ENCODE results near the gene NME7. TPM values are rescaled to one million over a fixed set of nuclear protein-coding genes. Genes with fewer than 3 reads are reported as not detected.
"Not testable (repeated sequence)": the region's sequence is repeated elsewhere in the genome, so short reads cannot be mapped to it uniquely, and the experiment has no call there.

The NME7 gene
- total and polyA plus RNA-seq, 4 donors, result 13.3 to 23.5 (median 17.7) TPM

DNA sequence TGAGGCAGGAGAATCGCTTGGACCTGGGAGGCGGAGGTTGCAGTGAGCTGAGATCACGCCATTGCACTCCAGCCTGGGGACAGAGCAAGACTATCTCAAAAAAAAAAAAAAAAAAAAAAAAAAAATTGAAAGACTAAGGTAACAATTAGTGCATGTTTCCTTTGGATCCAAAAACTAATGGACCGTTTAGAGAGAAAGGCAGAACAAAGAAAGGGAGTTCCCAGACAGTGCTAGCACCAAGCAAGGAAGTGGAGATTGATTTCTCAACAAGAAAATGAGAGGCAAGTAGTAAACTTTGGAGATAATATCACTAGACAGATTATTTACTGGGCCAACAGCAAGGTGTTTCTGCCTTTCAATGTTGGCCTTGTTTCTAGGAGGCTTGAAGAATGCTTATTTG is 236.9 kb downstream of the NME7 start:
- Histone ChIP-seq H3K9me3 (ENCODE audit: control insufficient read depth, low read length) (no peaks in the 10 kb centered on the region), H3K36me3 (ENCODE audit: control insufficient read depth in 1 of 2, insufficient read depth in 2 of 2, low read length in 1 of 2) (peaks cover 0 to 1% of the 10 kb centered on the region in 2 donors), H3K4me3 (ENCODE audit: low read length in 2 of 2) (no peak overlapping the region), H3K4me1 (ENCODE audit: control insufficient read depth in 1 of 2, insufficient read depth in 2 of 2, low read length in 2 of 2) (peaks cover 4 to 5% of the 10 kb centered on the region in 2 donors), H3K27me3 (ENCODE audit: control insufficient read depth in 1 of 2, insufficient read depth in 2 of 2, low read length in 1 of 2) (no peaks in the 10 kb centered on the region), H3K27ac (ENCODE audit: low read depth in 1 of 2, low read length in 2 of 2) (no peak overlapping the region)
- DNase-seq, result no peak
- intact Hi-C loops (cut with DNase I), result loop anchor here in 1 of 2 donors (10.0 kb wide), 1 partner anchor 526 kb away; no protein-coding TSS in a partner anchor
- no peak for ATAC-seq (ENCODE audit: low FRiP score)
- 94% methylated on average over 4 of the region's 4 CpGs for WGBS, 2 donors

DNA sequence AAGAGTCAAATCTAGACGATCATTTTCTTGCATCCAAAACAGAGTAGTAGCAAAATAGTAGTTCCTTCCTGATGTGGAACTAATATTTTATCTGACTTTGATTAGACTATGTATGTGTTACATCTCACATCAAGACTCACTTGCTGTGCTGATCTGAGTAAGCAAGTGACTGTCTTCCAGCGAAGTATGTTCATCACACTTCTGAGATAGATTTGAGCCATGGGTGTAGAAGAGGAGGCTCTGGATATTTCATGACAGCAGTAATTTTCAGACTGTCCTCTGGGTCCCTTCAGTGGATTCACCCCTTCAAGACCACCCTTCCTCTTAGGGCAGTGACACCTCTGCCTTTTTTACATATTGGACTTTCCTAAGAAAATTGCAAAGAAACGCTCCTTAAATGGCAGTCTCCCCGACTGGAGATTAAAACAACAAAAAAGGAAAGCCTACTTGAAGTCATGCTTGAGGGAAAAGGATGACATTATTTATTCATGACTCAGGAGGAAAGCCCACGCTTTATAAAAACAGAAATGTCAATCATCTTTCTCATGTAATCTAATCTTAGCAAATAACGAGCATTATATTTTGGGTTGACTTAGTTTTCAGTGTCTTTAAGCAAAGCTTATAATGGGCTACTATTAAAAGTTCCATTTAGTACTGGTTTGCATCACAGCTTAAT is 238.3 kb downstream of the NME7 start:
- ATAC-seq (ENCODE audit: low FRiP score), result no peak
- Histone ChIP-seq H3K27ac (ENCODE audit: low read depth in 1 of 2, low read length in 2 of 2) (no peak overlapping the region), H3K9me3 (ENCODE audit: control insufficient read depth, low read length) (no peaks in the 10 kb centered on the region), H3K36me3 (ENCODE audit: control insufficient read depth in 1 of 2, insufficient read depth in 2 of 2, low read length in 1 of 2) (peaks cover 0 to 1% of the 10 kb centered on the region in 2 donors), H3K4me1 (ENCODE audit: control insufficient read depth in 1 of 2, insufficient read depth in 2 of 2, low read length in 2 of 2) (peaks cover 4 to 5% of the 10 kb centered on the region in 2 donors), H3K4me3 (ENCODE audit: low read length in 2 of 2) (no peak overlapping the region), H3K27me3 (ENCODE audit: control insufficient read depth in 1 of 2, insufficient read depth in 2 of 2, low read length in 1 of 2) (no peaks in the 10 kb centered on the region)
- intact Hi-C loops (cut with DNase I), result loop anchor here in 1 of 2 donors (10.0 kb wide), 1 partner anchor 54 kb away; no protein-coding TSS in a partner anchor
- 23% methylated on average over 6 of the region's 6 CpGs for WGBS, 2 donors
- DNase-seq, result no peak

DNA sequence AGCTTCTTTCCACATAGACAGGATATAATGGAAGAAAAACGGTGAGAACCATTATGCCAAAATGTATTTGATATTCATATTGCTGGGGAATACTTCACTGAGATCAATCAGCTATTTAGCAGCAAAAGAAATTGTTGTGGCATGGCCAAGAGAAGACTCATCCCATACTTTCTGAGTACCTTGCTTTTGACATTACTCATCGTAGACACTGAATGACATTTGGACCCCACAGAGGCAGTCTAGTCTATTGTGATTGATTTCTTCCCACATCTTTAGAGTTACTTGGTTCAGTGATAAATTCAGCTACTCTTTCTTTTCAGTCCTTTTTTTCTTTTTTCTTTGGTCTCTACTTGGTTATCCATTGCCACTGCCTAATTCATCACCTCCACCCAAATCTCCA is 239.0 kb downstream of the NME7 start:
- Histone ChIP-seq H3K4me1 (ENCODE audit: control insufficient read depth in 1 of 2, insufficient read depth in 2 of 2, low read length in 2 of 2) (peaks cover 4 to 5% of the 10 kb centered on the region in 2 donors), H3K4me3 (ENCODE audit: low read length in 2 of 2) (no peak overlapping the region), H3K27me3 (ENCODE audit: control insufficient read depth in 1 of 2, insufficient read depth in 2 of 2, low read length in 1 of 2) (no peaks in the 10 kb centered on the region), H3K36me3 (ENCODE audit: control insufficient read depth in 1 of 2, insufficient read depth in 2 of 2, low read length in 1 of 2) (peaks cover 0 to 1% of the 10 kb centered on the region in 2 donors), H3K9me3 (ENCODE audit: control insufficient read depth, low read length) (no peaks in the 10 kb centered on the region), H3K27ac (ENCODE audit: low read depth in 1 of 2, low read length in 2 of 2) (no peak overlapping the region)
- DNase-seq, result no peak
- no peak for ATAC-seq (ENCODE audit: low FRiP score)
- 95 to 96% methylated on average over 2 of the region's 2 CpGs for WGBS, 2 donors
- intact Hi-C loops (cut with DNase I), result loop anchor here in 1 of 2 donors (10.0 kb wide), 1 partner anchor 54 kb away; no protein-coding TSS in a partner anchor

GRCh38 chr1:169127305-169127704 is 240.3 kb downstream of the NME7 start:
- no peak overlapping the region for H3K4me3 ChIP-seq (ENCODE audit: low read length in 2 of 2)
- no peaks in the 10 kb centered on the region for H3K27me3 ChIP-seq (ENCODE audit: control insufficient read depth in 1 of 2, insufficient read depth in 2 of 2, low read length in 1 of 2)
- H3K27ac ChIP-seq (ENCODE audit: low read depth in 1 of 2, low read length in 2 of 2), result no peak overlapping the region
- intact Hi-C loops (cut with DNase I), result loop anchor here in 1 of 2 donors (10.0 kb wide), 1 partner anchor 53 kb away; no protein-coding TSS in a partner anchor
- peaks cover 0 to 1% of the 10 kb centered on the region in 2 donors for H3K36me3 ChIP-seq (ENCODE audit: control insufficient read depth in 1 of 2, insufficient read depth in 2 of 2, low read length in 1 of 2)
- ATAC-seq (ENCODE audit: low FRiP score) (no peak), DNase-seq (no peak)
- 87 to 88% methylated on average over 3 of the region's 3 CpGs for WGBS, 2 donors
- no peaks in the 10 kb centered on the region for H3K9me3 ChIP-seq (ENCODE audit: control insufficient read depth, low read length)
- H3K4me1 ChIP-seq (ENCODE audit: control insufficient read depth in 1 of 2, insufficient read depth in 2 of 2, low read length in 2 of 2), result peaks cover 4 to 5% of the 10 kb centered on the region in 2 donors

- no peak for ATAC-seq (ENCODE audit: low FRiP score)
- H3K4me1 ChIP-seq (ENCODE audit: control insufficient read depth in 1 of 2, insufficient read depth in 2 of 2, low read length in 2 of 2), result peaks cover 4 to 5% of the 10 kb centered on the region in 2 donors
- no peak overlapping the region for H3K4me3 ChIP-seq (ENCODE audit: low read length in 2 of 2)
- H3K9me3 ChIP-seq (ENCODE audit: control insufficient read depth, low read length), result no peaks in the 10 kb centered on the region
- no peaks in the 10 kb centered on the region for H3K27me3 ChIP-seq (ENCODE audit: control insufficient read depth in 1 of 2, insufficient read depth in 2 of 2, low read length in 1 of 2)
- no peak overlapping the region for H3K27ac ChIP-seq (ENCODE audit: low read depth in 1 of 2, low read length in 2 of 2)
- peaks cover 0 to 5% of the 10 kb centered on the region in 2 donors for H3K36me3 ChIP-seq (ENCODE audit: control insufficient read depth in 1 of 2, insufficient read depth in 2 of 2, low read length in 1 of 2)
- DNase-seq, result no peak
- intact Hi-C loops (cut with DNase I), result loop anchor here in 1 of 2 donors (10.0 kb wide), 1 partner anchor 52 kb away; no protein-coding TSS in a partner anchor
- 96 to 99% methylated on average over 3 of the region's 3 CpGs for WGBS, 2 donors
Measured at GRCh38 chr1:169126335-169126734, 241.3 kb downstream of the NME7 start.

DNA sequence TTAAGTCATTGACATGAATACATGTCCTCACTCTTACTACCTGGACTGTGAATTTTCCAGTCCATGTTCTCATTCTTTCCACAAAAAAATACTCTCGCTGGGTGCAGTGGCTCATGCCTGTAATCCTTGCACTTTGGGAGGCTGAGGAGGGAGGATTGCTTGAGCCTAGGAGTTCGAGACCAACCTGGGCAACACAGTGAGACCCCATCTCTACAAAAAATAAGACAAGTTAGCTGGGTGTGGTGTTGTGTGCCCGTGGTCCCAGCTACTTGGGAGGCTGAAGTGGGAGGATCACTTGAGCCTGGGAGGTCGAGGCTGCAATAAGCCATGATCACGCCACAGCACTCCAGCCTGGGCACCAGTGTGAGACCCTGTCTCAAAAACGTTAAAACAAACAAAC is 242.0 kb downstream of the NME7 start:
- intact Hi-C loops (cut with DNase I), result loop anchor here in 1 of 2 donors (10.0 kb wide), 1 partner anchor 51 kb away; no protein-coding TSS in a partner anchor
- not testable (repeated sequence) for DNase-seq; H3K4me1 ChIP-seq (ENCODE audit: control insufficient read depth in 1 of 2, insufficient read depth in 2 of 2, low read length in 2 of 2); H3K4me3 ChIP-seq (ENCODE audit: low read length in 2 of 2); H3K9me3 ChIP-seq (ENCODE audit: control insufficient read depth, low read length); ATAC-seq (ENCODE audit: low FRiP score); H3K27ac ChIP-seq (ENCODE audit: low read depth in 1 of 2, low read length in 2 of 2); H3K27me3 ChIP-seq (ENCODE audit: control insufficient read depth in 1 of 2, insufficient read depth in 2 of 2, low read length in 1 of 2); H3K36me3 ChIP-seq (ENCODE audit: control insufficient read depth in 1 of 2, insufficient read depth in 2 of 2, low read length in 1 of 2)
- 92 to 95% methylated on average over 6 of the region's 6 CpGs for WGBS, 2 donors

GRCh38 chr1:169124459-169124858 is 243.1 kb downstream of the NME7 start:
- Histone ChIP-seq H3K4me1 (ENCODE audit: control insufficient read depth in 1 of 2, insufficient read depth in 2 of 2, low read length in 2 of 2) (peaks cover 3 to 4% of the 10 kb centered on the region in 2 donors), H3K27me3 (ENCODE audit: control insufficient read depth in 1 of 2, insufficient read depth in 2 of 2, low read length in 1 of 2) (no peaks in the 10 kb centered on the region), H3K36me3 (ENCODE audit: control insufficient read depth in 1 of 2, insufficient read depth in 2 of 2, low read length in 1 of 2) (peaks cover 0 to 4% of the 10 kb centered on the region in 2 donors), H3K9me3 (ENCODE audit: control insufficient read depth, low read length) (no peaks in the 10 kb centered on the region), H3K27ac (ENCODE audit: low read depth in 1 of 2, low read length in 2 of 2) (no peak overlapping the region), H3K4me3 (ENCODE audit: low read length in 2 of 2) (no peak overlapping the region)
- intact Hi-C loops (cut with DNase I), result loop anchor here in 1 of 2 donors (10.0 kb wide), 1 partner anchor 50 kb away; no protein-coding TSS in a partner anchor
- ATAC-seq (ENCODE audit: low FRiP score) (no peak), DNase-seq (no peak)
- 77 to 86% methylated on average over 2 of the region's 2 CpGs for WGBS, 2 donors

DNA sequence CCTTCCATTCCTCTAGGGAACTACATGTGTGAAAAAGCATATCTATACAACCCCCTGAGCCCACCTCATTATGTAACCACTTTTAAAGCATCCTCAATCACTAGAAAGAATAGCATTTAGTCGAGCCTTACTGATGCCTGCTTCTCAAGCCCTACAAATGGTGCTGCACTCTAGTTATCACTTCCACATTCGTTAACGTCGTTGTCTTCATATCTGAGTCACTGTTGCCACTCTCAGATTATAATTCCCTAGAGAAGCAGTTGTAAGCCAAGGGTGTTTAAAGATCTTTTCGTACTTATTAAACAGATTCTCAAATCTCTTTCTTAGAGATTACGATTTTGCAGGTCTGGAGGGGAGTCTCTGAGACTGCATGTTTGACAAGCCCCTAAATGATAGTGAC is 244.6 kb downstream of the NME7 start:
- H3K9me3 ChIP-seq (ENCODE audit: control insufficient read depth, low read length), result no peaks in the 10 kb centered on the region
- 72 to 82% methylated on average over 6 of the region's 6 CpGs for WGBS, 2 donors
- intact Hi-C loops (cut with DNase I), result loop anchor here in 1 of 2 donors (10.0 kb wide), 1 partner anchor 48 kb away; no protein-coding TSS in a partner anchor
- H3K27me3 ChIP-seq (ENCODE audit: control insufficient read depth in 1 of 2, insufficient read depth in 2 of 2, low read length in 1 of 2), result no peaks in the 10 kb centered on the region
- H3K27ac ChIP-seq (ENCODE audit: low read depth in 1 of 2, low read length in 2 of 2), result no peak overlapping the region
- no peak for DNase-seq
- no peak for ATAC-seq (ENCODE audit: low FRiP score)
- no peaks in the 10 kb centered on the region for H3K4me1 ChIP-seq (ENCODE audit: control insufficient read depth in 1 of 2, insufficient read depth in 2 of 2, low read length in 2 of 2)
- peaks cover 0 to 4% of the 10 kb centered on the region in 2 donors for H3K36me3 ChIP-seq (ENCODE audit: control insufficient read depth in 1 of 2, insufficient read depth in 2 of 2, low read length in 1 of 2)
- no peak overlapping the region for H3K4me3 ChIP-seq (ENCODE audit: low read length in 2 of 2)

Measured in aorta (tissue), 5 donors.